SIG-M5 treated with dmso at 0.1 percent for 504 hours (cell line): Measurements from ENCODE around the gene DRD1.
"Not testable (repeated sequence)": the region's sequence is repeated elsewhere in the genome, so short reads cannot be mapped to it uniquely, and the experiment has no call there.

Experiments used
- DNase-seq: peaks from one replicate; lab custom pipeline; 2025; ENCODE audit not compliant: unreplicated experiment; lab: John Stamatoyannopoulos, UW

Gene DRD1

DNA sequence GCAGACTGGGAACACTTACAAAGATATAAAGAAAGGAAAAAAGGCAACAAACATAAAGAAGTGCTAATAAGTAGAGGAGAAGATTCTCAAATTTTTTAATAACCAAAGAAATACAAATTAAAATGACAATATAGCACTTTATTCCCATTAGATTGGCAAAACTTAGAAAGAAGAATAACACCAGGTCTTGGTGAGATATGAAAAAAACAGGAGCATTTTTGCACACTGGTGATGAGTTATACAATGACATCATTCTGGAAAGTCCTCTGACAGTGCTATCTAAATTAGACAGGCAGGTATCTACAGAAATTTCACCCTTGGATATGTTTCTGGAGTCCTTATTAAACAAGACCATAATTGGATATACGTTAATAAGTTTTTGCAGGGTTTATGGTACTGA is 24.9 kb upstream of the DRD1 start:
- no peak for DNase-seq

DNA sequence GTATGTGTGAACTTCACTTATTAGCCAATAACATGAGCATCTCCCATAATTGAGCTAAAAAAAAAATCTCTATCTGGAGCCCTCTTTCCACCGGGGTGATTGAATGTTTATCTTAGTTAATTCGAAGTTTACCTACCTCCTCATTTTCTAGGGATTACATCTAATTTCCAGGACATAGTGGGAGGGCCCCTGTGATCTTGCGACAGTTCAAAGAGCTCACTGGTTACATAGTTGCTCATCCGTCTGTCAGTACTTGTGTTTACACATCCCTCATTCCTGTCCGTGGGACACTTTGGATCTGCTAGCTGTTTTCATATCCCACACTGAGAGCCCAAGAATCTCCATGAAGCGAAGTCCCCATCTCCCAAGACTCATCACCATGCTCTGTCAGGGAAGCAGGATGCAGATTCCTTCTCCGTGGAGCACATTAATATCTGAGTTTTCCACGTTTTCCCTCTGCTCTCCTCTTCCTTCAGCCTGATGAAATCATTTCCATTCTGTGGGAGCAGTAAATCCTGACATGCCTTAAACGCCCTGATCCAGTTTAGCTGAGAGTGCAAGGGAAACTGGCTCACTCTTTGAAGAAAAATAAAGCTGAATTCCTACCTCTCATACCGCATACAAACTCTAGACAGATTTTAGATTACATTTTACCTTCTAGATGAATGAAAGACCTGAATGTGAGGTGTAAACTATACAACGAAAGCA is 24.2 kb upstream of the DRD1 start:
- DNase-seq: no peak

DNA sequence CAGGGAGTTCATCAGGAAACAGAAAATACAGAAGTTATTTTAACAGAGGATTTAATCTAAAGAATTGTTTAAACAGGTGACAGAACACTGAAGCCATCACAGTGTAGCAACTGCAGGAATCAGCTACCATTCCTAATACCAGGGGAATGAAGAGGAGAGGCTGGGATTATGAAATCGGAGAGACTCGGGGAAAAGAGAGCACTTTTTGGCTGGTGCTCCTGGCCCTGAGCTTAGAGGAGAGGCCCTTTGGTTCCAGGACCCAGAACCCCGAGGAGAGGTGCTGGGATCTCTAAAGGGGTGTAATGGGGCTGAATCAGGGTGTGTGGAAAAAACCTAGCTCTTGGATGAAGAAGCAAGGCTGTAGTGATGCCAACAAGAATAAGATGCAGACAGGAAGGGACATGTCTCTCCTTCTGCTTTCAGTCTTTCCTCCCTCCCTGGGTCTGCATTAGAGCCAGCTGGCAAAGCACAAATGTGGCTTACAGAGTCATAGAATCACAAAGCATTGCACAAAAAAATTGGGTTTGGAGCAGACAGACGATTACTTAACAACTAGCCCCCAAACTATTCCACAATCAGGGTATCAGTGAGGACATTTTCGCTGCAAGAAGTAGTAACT is 22.8 kb upstream of the DRD1 start:
- no peak for DNase-seq

DNA sequence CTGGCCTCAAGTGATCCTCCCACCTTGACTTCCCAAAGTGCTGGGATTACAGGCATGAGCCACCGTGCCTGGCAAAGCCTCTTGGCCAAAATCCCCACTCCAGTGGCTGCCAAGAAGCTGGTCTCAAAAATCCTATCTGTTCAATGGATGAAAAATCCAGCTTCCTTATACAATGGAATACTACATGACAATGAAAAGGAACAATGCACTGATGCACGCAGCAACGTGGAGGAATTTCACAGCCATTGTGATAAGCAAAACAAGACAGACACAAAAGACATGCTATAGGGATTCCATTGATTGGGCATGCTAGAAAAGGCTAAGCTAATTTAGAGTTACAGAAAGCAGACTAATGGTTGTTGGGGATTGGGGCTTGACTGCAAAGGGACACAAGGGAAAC is 21.3 kb upstream of the DRD1 start:
- DNase-seq: no peak

DNA sequence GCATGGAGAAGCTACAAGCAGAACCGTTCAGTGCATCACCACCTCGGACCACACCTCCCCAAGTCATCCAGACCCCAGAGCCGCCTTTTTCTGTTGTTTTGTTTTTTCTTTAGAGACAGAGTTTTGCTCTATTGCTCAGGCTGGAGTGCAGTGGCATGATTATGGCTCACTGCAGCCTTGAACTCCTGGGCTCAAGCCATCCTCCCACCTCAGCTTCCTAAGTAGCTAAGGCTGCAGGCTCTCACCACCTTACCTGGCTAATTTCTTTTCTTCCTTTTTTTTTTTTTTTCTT is 20.9 kb upstream of the DRD1 start:
- DNase-seq: no peak

DNA sequence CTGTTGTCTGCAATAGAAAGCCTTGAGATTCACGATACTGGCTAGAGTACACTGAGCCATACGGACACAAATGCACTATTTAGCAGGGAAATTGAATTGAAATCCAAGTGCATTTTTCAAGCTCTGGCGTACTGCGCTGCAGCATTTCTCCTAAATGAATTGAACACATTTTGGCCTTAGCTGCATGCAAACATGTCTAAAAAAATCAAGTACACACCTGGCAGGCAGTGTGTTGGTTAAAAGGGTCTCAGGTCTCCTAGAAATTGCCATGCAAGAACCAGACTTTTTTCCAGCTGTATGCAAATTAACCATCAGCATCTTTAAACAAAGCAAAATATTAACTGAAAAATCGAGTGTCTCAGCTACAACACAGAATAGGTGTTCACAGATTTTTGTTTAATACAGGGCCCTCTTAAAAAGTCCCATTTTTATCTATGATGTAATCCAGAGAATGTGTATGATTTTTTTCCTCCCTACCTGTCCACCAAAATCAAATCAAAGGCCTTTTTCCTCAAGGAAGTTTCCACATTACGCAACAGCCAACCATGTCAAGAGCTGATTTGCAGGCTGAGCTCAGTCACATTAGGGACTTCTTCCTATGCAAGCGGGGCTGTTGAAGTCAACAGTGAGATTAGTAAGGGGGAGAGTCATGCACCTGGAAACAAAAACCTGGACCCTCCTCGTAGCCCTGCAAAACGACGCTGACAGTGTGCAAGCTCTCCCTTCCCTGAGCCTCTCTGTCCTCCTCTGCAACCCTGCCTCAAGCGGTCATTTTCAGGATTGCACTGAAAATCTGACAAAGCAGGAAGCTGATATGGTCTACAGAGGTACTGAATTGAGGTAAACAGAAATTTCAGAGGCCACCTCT is 20.3 kb upstream of the DRD1 start:
- DNase-seq: peak; percentile 66

DNA sequence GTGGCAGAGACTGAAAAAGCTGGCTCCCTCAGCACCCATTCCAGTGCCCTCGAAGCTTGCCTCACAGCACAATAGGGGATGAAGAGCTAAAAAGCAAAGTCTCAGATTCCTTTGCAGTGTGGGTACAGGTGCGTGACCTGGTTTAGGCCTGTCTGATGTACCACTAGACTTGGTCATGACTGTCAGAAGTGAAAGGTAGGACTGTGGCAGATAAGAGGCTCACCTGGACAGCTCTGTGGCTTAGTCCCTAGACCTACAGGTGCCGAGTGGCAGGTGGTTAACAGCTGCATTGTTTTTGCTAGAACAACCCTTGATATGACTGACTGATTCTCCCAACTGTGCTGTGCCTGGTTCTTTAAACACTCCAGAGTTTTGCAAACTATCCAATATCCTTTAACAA is 19.7 kb upstream of the DRD1 start:
- no peak for DNase-seq

DNA sequence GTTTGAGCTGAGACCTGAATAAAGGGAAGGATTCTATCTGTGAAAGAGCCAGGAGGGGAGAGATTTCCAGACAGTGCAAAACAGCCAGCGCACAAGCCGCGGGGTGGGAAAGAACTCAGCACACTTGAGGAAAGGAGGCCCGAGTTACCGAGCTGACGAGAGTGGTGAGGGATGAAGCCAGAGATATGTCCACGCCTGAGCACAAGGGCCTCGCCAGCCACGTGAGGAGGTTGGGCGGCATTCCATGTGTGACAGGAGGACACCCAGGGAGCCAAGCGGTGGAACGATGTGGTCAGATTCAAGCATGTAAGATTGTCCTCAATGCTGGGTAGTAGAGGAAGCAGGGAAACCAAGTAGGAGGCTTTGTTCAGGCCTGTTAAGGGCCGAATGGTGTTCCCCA is 17.4 kb upstream of the DRD1 start:
- DNase-seq: no peak

DNA sequence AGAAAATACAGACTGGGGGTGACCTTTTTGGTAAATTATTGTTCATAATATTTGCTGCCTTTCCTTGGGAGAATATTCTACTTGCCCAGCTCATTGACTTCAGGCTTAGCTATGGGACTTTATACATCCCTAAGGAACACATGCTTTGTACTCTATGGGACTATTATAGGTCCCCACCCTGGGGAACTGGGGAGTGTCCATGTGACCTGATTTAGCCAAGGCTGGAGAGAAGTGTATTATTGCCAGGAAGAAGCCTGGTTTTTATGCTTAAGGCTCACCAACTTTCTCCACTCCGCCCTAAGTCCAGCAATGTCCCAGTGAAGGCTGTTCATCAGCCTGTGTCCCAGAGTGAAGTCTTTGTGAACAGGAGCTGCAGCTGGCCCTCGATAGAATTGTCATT is 16.6 kb upstream of the DRD1 start:
- no peak for DNase-seq

DNA sequence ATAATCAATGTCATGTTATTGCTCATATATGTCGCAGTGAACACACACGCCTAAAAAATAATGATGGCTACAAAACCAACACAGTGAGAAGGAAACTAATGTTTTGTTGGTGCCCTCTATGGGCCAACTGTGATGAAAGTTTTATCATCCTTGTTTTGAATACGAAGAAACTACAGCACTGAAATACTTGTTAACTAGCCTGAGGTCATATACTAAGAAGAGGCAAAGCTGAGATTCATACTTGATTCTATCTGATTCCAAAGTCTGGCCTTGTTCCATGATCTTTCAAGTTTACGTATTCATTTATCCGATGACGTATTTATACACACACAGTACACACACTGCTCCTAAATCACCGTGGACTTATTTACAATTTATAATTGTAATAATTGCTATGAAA is 16.1 kb upstream of the DRD1 start:
- DNase-seq: peak; percentile 60

DNA sequence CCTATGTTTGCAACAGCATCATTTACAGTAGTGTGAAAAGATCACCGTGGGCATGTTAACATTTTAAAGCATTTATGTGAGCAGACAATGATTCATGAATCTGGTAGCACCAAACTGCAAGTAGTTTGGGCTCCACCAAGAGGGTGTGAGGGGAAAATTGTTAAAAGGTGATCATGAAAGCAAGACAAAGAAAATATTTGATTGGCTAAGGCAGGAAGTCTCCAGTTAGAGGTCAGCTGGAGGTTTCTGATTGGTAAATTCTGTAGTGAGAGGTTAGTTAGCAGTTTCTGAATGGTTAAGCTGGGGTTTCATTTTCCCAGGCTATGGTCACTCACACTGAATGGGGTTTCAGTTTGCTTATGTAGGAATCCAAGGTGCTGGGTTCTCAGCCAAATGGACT is 13.5 kb upstream of the DRD1 start:
- DNase-seq: peak; percentile 10

DNA sequence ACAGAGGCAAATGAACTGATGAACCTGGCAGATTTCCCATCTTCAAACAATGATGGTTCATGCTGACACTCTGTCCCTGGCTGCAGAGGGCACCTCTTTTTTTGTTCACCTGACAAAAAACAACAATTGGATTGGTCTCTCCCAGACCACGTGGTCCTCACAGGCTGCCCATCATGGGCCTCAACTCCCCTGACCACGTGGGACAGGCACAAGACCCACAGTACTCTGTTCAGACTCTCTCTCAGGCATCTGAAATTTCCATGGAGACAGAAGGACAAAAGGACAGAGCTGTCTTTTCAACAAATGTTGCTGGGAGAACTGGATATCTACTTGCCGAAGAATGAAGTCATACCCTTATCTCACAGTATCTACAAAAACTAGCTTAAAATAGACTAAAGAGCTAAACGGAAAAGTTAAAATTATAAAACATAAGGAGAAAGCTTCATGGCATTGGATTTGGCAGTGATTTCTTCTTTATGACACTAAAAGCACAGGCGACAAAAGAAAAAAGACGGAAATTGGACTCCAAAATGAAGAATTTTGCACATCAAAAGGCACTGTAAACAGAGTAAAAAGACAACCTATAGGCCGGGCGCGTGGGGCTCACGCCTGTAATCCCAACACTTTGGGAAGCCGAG is 12.2 kb upstream of the DRD1 start:
- DNase-seq: no peak

DNA sequence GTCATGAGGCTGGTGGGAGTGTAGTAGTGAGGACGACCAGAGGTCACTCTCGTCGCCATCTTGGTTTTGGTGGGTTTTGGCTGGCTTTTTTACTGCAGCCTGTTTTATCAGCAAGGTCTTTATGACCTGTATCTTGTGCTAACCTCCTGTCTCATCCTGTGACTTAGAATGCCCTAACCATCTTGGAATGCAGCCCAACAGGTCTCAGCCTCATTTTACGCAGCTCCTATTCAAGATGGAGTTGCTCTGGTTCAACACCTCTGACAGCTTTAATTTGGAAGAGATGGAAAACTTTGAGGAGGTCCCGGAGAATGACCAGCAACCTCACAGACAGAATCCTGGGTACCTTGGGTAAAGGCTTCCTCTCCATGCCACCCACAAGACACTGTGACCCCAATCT is 10.4 kb upstream of the DRD1 start:
- not testable (repeated sequence) for DNase-seq

DNA sequence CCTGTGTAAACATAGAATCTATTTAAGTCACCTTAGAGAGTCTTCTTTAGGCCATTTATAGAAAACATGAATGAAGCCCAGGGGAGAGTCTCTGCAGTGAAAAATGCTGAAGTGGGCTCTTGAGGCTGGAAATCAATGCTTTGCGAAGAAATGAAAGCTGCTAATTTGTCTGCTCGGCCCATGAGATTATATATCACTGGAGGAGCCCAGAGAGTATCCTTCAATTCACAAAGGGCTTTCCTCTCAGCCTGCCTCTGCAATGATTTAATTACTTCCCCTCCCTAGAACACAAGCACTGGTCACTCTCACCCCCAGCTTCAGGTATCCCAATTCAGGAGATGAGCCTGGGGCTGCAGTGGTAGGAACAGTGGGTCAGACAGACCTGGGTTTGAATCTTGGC is 8.2 kb upstream of the DRD1 start:
- DNase-seq: no peak

DNA sequence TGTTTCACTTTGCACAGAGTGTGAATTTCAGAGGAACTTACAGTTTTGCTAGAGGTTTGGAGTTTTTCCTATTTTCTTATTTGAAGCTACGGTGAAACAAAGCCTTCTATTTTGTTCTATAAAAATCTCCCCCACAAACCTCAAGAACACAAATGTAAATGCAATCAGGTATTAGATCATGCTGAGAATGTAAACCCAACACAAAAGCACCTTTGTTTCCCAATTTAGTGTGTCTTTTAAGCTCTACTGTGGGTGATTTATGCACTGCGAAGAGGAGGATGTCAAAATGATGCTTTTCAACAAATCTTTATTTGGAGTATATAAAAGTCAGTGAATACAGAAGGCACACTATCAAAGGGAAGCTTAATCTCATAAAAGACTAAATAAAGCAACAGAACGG is 4.3 kb upstream of the DRD1 start:
- DNase-seq: no peak

DNA sequence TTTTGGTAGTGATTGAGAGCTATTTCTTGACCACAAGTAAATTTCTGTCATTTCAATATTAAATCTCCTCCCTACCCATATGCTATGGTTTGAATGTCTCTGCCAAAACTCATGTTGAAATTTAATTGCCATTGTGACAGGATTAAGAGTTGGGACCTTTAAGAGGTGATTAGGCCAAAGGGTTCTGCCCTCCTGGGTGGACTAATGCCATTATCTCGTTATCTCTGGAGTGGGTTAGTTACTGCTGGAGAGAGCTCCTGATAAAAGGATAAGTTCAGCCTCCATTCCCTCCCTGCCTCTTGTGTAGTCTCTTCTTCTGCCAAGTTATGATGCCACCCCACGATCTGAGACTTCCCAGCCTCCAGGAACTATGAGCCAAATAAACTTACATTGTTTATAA is 3.6 kb upstream of the DRD1 start:
- DNase-seq: no peak

DNA sequence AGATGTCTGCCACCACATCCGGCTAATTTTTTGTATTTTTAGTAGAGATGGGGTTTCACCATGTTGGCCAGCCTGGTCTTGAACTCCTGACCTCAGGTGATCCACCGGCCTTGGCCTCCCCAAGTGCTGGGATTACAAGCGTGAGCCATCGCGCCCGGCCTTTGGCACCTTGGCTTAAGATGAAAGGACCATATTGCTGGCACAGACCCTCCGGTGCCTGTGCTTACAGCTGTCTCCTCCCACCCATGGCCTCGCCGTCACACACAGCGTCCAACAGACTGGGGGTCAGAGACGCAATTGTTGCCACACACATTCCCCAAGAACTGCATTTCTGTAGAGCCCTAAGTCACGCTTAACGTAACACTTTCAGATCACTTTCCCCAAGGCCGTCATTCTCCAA is 2.4 kb upstream of the DRD1 start:
- not testable (repeated sequence) for DNase-seq

DNA sequence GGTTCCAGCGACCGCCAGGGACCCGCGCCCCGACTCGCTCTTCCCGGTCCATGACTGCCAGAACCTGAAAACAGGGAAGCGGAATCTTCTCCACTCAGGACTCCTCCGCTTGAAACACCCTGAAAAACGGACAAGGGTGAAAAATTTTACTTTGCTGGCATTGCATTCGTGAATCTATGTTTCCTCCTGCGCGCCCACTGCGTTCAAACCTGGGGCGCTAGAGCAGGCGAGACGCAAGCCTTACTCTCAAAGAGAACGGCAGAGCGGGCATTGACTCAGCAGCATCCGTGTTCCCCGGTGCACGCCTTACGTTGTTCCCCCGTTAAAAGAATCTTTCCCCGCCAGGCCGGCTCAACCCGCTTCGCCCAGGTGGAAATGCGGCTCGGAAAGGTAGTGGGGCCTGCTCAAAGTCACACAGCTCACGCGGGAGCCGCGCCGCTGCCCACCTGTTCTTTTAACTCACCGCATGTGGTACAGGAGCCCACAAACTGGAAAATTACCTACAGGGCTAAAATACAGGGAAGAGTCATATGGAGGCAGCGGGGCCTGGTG is 999 bp upstream of the DRD1 start:
- no peak for DNase-seq

DNA sequence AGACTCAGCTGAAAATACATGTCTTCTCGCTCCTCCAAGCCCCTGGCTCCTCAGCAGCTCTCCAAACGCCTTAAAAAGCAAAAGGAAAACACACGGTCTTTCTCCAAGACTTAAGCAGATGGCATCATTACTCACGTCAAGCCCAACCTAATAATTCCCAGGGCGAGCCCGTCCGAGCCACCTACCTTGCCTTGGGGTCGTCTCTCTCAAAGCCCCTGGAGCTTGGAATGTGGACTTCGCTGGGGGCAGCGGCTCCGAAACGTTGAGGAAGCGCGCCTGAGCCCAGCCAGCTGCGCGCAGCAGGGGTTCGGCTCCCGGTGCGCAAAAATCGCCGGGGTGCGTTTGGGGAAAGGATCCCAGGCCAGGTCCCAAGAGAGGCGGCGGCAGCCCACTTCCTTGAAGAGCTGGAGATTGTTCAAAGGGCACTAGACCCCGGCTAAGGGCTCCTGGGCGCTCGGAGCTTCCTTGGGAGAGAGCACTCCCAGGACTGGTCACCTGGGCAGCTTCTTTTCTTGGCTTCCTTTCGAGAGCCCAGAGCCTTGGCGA is 395 bp downstream of the DRD1 start:
- no peak for DNase-seq

DNA sequence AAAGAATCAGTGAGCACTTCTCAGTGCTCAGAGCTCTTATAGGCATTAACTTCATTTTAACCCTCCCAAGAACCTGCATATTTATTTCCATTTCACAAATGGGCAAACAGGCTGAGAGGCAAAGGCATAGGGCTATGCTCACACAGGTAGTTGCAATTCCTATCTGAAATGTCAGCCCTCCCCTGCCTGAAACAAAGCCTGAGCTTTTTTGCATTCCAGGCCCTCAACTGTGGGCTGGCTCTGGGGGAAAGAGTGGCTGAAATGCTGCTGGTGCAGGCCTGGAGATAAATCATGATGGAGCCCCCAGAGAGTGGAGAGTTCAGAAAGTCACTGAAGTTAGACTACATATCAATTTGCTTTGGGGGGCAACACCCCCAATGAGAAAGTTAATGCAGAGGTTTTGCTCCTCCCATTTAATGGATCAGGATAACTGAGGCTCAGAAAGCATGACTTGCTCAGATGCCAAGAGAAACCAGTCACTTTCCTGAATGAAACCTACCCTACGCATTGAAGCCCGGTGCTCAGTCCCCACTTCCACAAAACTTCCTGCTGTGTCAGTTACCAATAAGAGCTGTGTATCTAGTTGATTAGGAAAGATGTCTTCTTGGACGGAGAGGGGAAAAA is 5.6 kb downstream of the DRD1 start:
- no peak for DNase-seq

DNA sequence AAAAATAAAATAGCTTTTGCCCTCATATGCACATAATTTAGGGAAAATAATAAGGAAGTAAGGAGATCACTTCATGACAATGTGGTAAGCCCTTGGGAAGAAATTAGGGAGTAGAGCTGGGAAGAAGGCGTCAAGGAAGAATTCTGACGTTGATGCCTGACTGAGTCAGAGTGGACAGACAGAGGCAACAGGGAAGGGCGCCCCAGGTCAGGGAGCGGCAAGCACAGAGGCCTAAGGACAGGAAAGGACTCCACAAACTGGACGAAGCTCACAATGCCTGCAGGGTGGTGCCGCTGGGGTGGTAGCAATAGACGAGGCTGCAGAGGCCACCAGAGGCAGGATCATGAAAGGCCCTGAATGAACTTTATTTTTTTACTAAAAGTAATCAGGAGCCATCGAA is 7.6 kb downstream of the DRD1 start:
- DNase-seq: no peak
